Aorta (tissue), 5 donors: ENCODE measurements around the gene COX14. TPM values are rescaled to one million over a fixed set of nuclear protein-coding genes. Genes with fewer than 3 reads are reported as not detected.
A peak's percentile ranks its signal among the peaks of the same experiment; 100 is the strongest.

Experiments
- ATAC-seq: fragments of 200-7000 bp; cut with Tn5 transposase; one replicate; pipeline ENCODE4 v1.9.1; 2022; ENCODE audit warnings: moderate library complexity; ENCODE audit not compliant: low FRiP score
- DNase-seq, 2 donors: peaks; one replicate each; pipeline ENCODE4 v3.0.0-alpha.2; 2020
- H3K27ac ChIP-seq, 2 donors: one replicate each; pipeline ENCODE4 v1.5.1; 2013; ENCODE audit warnings: low read length in 2 of 2, mild to moderate bottlenecking in 2 of 2, moderate library complexity in 2 of 2, control low read depth in 1 of 2, inconsistent platforms in 1 of 2, low read depth in 1 of 2
- H3K27me3 ChIP-seq, 2 donors: one replicate each; pipeline ENCODE4 v1.6.1; 2013; ENCODE audit warnings: control low read depth in 1 of 2, low read length in 1 of 2, mild to moderate bottlenecking in 1 of 2, moderate library complexity in 1 of 2; ENCODE audit not compliant: insufficient read depth in 2 of 2, control insufficient read depth in 1 of 2
- H3K36me3 ChIP-seq, 2 donors: one replicate each; pipeline ENCODE4 v1.6.1; 2013; ENCODE audit warnings: control low read depth in 1 of 2, low read length in 1 of 2, mild to moderate bottlenecking in 1 of 2; ENCODE audit not compliant: insufficient read depth in 2 of 2, control insufficient read depth in 1 of 2
- H3K4me1 ChIP-seq, 2 donors: one replicate each; pipeline ENCODE4 v1.6.1; 2013; ENCODE audit warnings: low read length in 2 of 2, control low read depth in 1 of 2, mild to moderate bottlenecking in 1 of 2, moderate library complexity in 1 of 2; ENCODE audit not compliant: insufficient read depth in 2 of 2, control insufficient read depth in 1 of 2
- H3K4me3 ChIP-seq, 2 donors: one replicate each; pipeline ENCODE4 v1.5.1; 2013; ENCODE audit warnings: low read length in 2 of 2, control low read depth in 1 of 2, mild to moderate bottlenecking in 1 of 2
- H3K9me3 ChIP-seq: one replicate; pipeline ENCODE4 v1.6.1; 2013; ENCODE audit warnings: mild to moderate bottlenecking, low read length; ENCODE audit not compliant: control insufficient read depth
- WGBS, 2 donors: extraction: QIAGEN DNeasy Blood & Tissue Kit; methylation state at CpG; one replicate each; pipeline ENCODE4 v1.1.7; 2013; 5-methylcytosine and 5-hydroxymethylcytosine counted together
- intact Hi-C, 2 donors: fragments of 100-400 bp; cut with DNase I; formaldehyde crosslinking; loops; one replicate each; pipeline versions ENCODE4 v1.14.2 to v1.15.0; 2022
- polyA plus RNA-seq, 2 donors: library from polyadenylated mRNA; stranded (reverse); fragments of 200-250 nt; gene quantifications; one replicate each; pipeline ENCODE4 v1.2.3, GENCODE V29; 2013
- total RNA-seq, 2 donors: library from RNA; stranded (reverse); fragmentation: NEBNext Ultra II Directional; extraction: Animal tissue kit (Norgen Biotek cat#: 25700); gene quantifications; one replicate each; pipeline ENCODE4 v1.2.1, GENCODE V29; 2021
- donor health status: healthy with polysubstance abuse.
- donor health status: Bipolar disorder and iron deficiency.
- donor health status: DM: no; HTN: no; CAD: no.
- donor health status: DM: no; HTN: no; CAD: no.
- donor health status: DM: yes; HTN: yes; CAD: no.

The COX14 gene
- total and polyA plus RNA-seq, 4 donors, result 49.3 to 214 (median 73.1) TPM

DNA sequence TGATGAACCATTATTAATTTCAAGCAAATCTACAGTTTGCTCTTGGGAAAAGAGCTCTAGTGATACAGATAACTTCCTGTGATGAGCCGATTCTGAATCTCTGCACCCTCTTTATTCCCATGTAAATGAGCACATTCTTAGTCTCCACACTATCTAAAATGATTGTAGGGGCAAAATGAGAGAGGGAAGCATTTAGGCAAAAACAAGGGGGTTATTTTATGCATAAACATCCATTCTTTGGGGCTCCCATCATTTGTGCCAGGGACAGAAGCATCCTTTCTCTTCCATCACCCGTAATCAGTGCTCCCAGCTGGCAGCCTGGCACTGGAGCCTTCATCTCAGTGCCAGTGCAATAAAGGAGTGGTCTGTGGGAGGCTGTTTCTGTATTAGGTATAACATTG lies 9.9 kb upstream of the COX14 start:
- Histone ChIP-seq H3K36me3 (peaks cover 7 to 8% of the 10 kb centered on the region in 2 donors), H3K4me1 (no peaks in the 10 kb centered on the region), H3K9me3 (no peaks in the 10 kb centered on the region), H3K27me3 (no peaks in the 10 kb centered on the region), H3K27ac (no peak overlapping the region), H3K4me3 (no peak overlapping the region)
- no peak for DNase-seq
- ATAC-seq, result no peak
- WGBS, 2 donors, result 64 to 74% methylated on average over 2 of the region's 2 CpGs
- intact Hi-C loops, result no loop called here

DNA sequence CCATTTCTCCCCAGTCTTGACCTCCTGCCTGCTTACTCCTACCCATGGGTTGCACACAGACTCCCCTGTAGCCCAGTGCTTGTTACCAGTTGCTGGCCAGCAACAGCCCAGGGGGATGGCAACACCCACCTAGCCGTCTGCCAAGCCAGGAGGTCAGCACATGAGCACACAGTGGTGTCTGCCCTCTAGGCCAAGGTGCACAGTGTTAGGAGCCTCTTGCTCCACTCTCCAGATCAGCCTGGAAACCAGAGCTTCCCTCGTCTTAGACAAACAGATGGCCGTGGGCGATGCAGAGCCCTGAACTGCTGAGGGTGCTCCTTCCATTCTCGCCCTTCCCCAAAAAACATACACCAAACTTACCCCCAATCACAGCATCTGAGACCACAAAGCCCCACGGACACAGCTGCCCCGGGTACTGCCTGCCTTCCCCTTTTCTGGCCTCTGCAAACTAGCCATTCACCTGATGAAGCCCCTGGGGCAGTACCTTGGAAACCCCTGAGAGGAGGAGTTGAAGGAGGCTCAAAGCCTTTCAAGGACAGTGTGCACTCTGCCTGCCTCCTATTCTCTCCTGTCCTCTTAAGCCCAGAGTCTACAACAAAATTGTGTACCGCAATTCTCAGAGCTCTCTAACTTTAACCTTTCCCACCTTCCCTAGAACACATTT lies 9.3 kb upstream of the COX14 start:
- ATAC-seq (no peak), DNase-seq (no peak)
- WGBS, 2 donors, result 82 to 87% methylated on average over 8 of the region's 8 CpGs
- Histone ChIP-seq H3K27me3 (no peaks in the 10 kb centered on the region), H3K36me3 (peaks cover 7 to 8% of the 10 kb centered on the region in 2 donors), H3K9me3 (no peaks in the 10 kb centered on the region), H3K4me3 (no peak overlapping the region), H3K4me1 (no peaks in the 10 kb centered on the region), H3K27ac (no peak overlapping the region)
- intact Hi-C loops, result no loop called here

DNA sequence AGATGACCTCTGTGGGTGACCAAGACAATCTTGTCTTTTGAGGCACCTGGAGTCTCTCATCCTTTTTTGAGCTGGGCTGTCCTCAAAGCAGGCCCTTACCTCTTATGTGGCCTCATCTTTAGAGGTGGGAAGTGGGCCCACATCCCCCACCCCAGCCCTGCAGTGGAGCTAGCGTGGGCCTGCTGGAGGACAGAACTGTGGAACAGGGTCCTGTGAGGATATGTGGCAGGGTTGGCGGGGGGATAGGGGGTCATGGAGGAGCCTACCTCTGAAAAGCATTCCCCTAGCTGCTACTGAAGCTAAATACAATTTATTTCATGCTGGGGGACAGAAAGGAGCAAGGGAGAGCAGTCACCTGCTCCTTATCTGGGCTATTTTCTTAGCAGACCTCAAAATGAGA lies 8.7 kb upstream of the COX14 start:
- H3K36me3 ChIP-seq, result peaks cover under 1 to 4% of the 10 kb centered on the region in 2 donors
- ATAC-seq, result no peak
- intact Hi-C loops, result no loop called here
- H3K4me1 ChIP-seq, result no peaks in the 10 kb centered on the region
- no peak for DNase-seq
- H3K27me3 ChIP-seq, result no peaks in the 10 kb centered on the region
- WGBS, 2 donors, result 90 to 94% methylated on average over 2 of the region's 2 CpGs
- H3K9me3 ChIP-seq, result no peaks in the 10 kb centered on the region
- no peak overlapping the region for H3K4me3 ChIP-seq
- H3K27ac ChIP-seq, result no peak overlapping the region

DNA sequence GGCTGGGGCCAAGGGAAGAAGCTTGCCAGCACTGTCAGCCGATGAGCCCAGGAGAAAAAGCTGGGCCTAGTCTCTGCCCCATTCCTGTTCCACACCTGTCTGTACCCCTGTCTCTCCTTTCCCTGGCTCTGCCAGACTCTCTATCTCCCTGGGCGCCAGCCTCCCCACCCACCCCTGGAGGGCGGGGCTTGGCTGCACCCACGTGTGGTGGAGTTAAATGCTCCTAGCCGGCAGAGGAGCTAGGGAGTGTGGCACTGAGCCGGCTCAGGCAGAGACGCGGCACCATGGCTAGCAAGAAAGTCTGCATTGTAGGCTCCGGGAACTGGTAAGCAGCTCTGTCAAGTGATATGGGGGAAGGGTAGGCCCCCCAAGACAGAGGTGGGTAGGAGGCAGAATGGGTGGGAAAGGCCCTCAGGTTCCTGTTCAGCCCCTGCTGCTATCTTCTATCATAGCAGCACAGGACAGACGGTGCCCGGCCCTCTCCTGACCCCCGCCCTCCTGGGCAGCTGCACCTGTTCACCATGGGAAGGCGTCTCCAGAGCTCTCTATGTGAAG lies 8.2 kb upstream of the COX14 start, which contains the start of gene GPD1:
TSS of gene GPD1 (plus strand) at position 242 of the 555 bp plus-strand sequence. CDS start at position 285, 43 bp downstream.
- ATAC-seq (peak; percentile 67), DNase-seq (peak; percentile 74 to 89)
- H3K27me3 ChIP-seq, result no peaks in the 10 kb centered on the region
- H3K27ac ChIP-seq, result no peak within 1 kb of the TSS
- 19 to 23% methylated on average over 13 of the region's 13 CpGs for WGBS, 2 donors
- no peaks in the 10 kb centered on the region for H3K4me1 ChIP-seq
- no peak within 1 kb of the TSS for H3K4me3 ChIP-seq
- H3K36me3 ChIP-seq, result peaks cover 0 to 2% of the 10 kb centered on the region in 2 donors
- intact Hi-C loops, result no loop called here
- H3K9me3 ChIP-seq, result no peaks in the 10 kb centered on the region

DNA sequence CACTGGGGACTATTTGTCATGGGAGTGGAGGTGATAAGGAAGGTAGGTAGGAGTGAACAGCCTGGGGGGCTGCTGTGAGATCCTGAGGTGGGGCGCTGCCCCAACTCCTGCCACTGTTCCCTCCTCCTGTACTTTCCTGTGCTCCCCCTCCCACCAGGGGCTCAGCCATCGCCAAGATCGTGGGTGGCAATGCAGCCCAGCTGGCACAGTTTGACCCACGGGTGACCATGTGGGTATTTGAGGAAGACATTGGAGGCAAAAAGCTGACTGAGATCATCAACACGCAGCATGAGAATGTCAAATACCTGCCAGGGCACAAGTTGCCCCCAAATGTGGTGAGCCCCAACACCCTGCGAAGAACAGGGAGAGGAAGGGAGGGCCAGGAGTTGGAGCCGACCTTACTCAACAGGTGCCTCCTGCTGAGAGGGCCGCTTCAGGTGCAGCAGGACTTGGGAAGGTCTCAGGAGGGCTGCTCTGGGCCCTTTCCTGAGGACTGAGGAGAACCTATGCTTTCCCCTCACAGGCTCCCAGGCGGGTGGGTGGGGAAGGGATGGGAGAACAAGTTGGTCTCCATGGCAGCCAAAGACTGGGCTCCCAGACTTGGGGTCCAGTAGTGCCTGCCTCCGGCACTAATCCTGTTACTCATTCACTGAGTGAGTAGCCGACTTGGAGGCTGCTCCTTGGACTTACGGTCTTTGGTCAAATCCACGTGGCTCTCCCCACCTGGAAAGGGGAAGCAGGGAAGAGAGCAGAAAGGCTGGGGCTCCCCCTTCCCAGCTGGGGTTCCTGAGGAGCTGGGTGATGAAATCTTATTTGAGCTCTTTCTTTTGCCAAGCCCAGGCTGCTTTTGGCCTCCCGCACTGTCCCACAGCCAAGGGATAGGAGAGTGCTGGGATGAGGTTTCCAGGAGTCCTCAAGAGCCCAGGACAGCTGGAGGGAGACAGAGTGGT lies 7.3 kb upstream of the COX14 start:
- Histone ChIP-seq H3K36me3 (peaks cover 0 to 2% of the 10 kb centered on the region in 2 donors), H3K27ac (no peak overlapping the region), H3K4me3 (no peak overlapping the region), H3K27me3 (no peaks in the 10 kb centered on the region), H3K9me3 (no peaks in the 10 kb centered on the region), H3K4me1 (no peaks in the 10 kb centered on the region)
- 74 to 76% methylated on average over 14 of the region's 14 CpGs for WGBS, 2 donors
- no peak for DNase-seq
- intact Hi-C loops, result no loop called here
- ATAC-seq, result no peak

DNA sequence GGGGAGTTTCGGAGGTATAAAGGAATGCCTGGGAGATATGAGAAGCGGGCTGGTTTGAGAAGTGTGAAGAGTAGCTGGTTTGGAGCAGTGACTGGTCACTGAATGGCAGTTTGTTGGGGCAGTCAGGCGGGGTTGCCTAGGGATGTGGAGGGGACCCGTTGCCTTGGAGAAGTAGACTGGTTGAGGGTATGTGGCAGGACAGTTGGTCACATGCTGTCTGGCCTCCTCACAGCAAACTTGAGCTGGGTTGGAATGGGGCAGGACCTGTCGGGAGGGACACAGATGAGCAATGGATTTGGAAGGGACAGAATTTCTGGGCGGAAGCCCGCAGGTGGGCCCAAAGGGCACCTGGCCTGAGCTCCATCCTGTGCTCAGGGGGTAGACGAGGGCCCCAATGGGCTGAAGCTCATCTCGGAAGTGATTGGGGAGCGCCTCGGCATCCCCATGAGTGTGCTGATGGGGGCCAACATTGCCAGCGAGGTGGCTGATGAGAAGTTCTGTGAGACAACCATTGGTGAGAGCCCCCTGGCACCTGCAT lies 6.1 kb upstream of the COX14 start:
- H3K9me3 ChIP-seq, result no peaks in the 10 kb centered on the region
- H3K27ac ChIP-seq, result no peak overlapping the region
- ATAC-seq (no peak), DNase-seq (no peak)
- H3K4me3 ChIP-seq, result no peak overlapping the region
- H3K27me3 ChIP-seq, result no peaks in the 10 kb centered on the region
- no peaks in the 10 kb centered on the region for H3K36me3 ChIP-seq
- WGBS, 2 donors, result 94 to 97% methylated on average over 12 of the region's 12 CpGs
- intact Hi-C loops, result no loop called here
- no peaks in the 10 kb centered on the region for H3K4me1 ChIP-seq

DNA sequence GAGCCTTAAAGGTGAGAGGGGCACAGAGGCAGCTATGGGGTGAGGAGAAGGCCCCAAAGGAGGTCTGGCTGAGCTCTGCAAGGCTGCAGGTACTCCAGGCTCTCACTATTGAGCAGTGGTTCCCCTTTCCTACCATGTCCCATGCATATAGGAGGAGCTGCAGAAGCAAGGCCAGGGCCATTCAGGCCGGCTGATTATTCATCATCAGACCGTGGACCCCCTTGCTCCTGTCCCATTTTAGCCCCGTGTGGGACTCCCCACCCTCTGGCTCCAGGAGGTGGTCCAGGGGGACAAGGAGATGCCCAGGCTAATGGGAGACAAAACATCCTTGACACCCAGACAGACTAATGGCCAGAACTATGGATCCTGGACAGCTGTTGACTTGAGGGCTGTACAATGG lies 5.1 kb upstream of the COX14 start:
- H3K36me3 ChIP-seq, result no peaks in the 10 kb centered on the region
- intact Hi-C loops, result no loop called here
- no peaks in the 10 kb centered on the region for H3K9me3 ChIP-seq
- no peaks in the 10 kb centered on the region for H3K27me3 ChIP-seq
- no peak overlapping the region for H3K4me3 ChIP-seq
- WGBS, 2 donors, result 87% methylated on average over 3 of the region's 3 CpGs
- DNase-seq (no peak), ATAC-seq (no peak)
- no peaks in the 10 kb centered on the region for H3K4me1 ChIP-seq
- H3K27ac ChIP-seq, result no peak overlapping the region

DNA sequence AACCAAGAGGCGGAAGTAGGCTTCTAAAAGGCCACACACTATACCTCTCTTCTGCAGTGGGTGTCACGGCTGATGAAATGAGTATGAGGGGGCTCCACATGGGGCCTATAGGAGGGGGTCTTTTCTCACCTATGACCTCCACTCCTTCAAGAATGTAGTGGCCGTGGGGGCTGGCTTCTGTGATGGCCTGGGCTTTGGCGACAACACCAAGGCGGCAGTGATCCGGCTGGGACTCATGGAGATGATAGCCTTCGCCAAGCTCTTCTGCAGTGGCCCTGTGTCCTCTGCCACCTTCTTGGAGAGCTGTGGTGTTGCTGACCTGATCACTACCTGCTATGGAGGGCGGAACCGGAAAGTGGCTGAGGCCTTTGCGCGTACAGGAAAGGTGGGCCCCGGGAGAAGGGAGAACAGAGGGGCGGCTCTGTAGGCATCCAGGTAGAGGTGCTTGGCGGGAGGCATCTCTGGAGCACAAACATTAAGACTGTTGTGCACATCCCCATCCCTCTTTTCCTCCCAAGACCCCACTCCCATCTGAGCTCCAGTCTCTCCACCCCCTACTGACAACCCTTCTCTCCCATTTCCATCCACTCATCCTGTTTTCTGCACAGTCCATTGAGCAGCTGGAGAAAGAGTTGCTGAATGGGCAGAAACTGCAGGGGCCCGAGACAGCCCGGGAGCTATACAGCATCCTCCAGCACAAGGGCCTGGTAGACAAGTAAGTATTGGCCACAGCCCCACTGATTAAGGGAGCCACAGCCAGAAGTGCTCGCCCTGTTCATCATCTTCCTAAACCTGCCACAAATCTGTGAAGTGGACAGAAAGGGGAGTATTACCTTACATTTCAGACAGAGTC lies 4.4 kb upstream of the COX14 start:
- H3K36me3 ChIP-seq, result no peaks in the 10 kb centered on the region
- H3K27me3 ChIP-seq, result no peaks in the 10 kb centered on the region
- H3K9me3 ChIP-seq, result no peaks in the 10 kb centered on the region
- ATAC-seq (no peak), DNase-seq (no peak)
- intact Hi-C loops, result no loop called here
- H3K4me1 ChIP-seq, result no peaks in the 10 kb centered on the region
- no peak overlapping the region for H3K4me3 ChIP-seq
- H3K27ac ChIP-seq, result no peak overlapping the region
- 97% methylated on average over 17 of the region's 17 CpGs for WGBS, 2 donors
